Body of pancreas (tissue), 4 donors: Measurements from ENCODE around the gene GLIS2.

Experiments used
- POLR2A ChIP-seq, 3 donors: fragments of 450-650 bp; IDR thresholded peaks; one replicate each; pipeline ENCODE4 v1.6.1; 2016; ENCODE audit warnings: antibody characterized with exemption in 3 of 3, mild to moderate bottlenecking in 2 of 3
- TF ChIP-seq, protein P1 (sequence below), 7 experiments: fragments of 450-650 bp in 4 of 7; fragments of 200-600 bp in 3 of 7; sonication (generic) in 3 of 7; IDR thresholded peaks; one replicate each; pipeline ENCODE4 v1.5.1; 2016 to 2019; ENCODE audit warnings: antibody characterized with exemption in 7 of 7

- TF ChIP-seq, protein P1, sequence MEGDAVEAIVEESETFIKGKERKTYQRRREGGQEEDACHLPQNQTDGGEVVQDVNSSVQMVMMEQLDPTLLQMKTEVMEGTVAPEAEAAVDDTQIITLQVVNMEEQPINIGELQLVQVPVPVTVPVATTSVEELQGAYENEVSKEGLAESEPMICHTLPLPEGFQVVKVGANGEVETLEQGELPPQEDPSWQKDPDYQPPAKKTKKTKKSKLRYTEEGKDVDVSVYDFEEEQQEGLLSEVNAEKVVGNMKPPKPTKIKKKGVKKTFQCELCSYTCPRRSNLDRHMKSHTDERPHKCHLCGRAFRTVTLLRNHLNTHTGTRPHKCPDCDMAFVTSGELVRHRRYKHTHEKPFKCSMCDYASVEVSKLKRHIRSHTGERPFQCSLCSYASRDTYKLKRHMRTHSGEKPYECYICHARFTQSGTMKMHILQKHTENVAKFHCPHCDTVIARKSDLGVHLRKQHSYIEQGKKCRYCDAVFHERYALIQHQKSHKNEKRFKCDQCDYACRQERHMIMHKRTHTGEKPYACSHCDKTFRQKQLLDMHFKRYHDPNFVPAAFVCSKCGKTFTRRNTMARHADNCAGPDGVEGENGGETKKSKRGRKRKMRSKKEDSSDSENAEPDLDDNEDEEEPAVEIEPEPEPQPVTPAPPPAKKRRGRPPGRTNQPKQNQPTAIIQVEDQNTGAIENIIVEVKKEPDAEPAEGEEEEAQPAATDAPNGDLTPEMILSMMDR (IDR thresholded peaks at IDR 0.05) = no peak
- no peak for TF ChIP-seq POLR2A (IDR thresholded peaks at IDR 0.05)
Observed at GRCh38 chr16:4324492-4325252, 8.8 kb downstream of the GLIS2 start.
